Measurements from ENCODE around the gene ZNF311.
"Not testable (repeated sequence)": the region's sequence is repeated elsewhere in the genome, so short reads cannot be mapped to it uniquely, and the experiment has no call there.

ZNF311 gene

GRCh38 chr6:28982476-28983266, 22.4 kb downstream of the ZNF311 start:
- FAIRE-seq: no peak

GRCh38 chr6:28981833-28982475, 23.2 kb downstream of the ZNF311 start:
- FAIRE-seq: no peak

GRCh38 chr6:28981431-28981832, 23.7 kb downstream of the ZNF311 start:
- no peak for FAIRE-seq

GRCh38 chr6:28980852-28981430, 24.2 kb downstream of the ZNF311 start:
- no peak for FAIRE-seq

GRCh38 chr6:28980137-28980851, 24.8 kb downstream of the ZNF311 start:
- FAIRE-seq: no peak

GRCh38 chr6:28979679-28980078, 25.4 kb downstream of the ZNF311 start:
- no peak for FAIRE-seq

- no peak for FAIRE-seq
Measured at GRCh38 chr6:28978959-28979561, 26.1 kb downstream of the ZNF311 start.

GRCh38 chr6:28978133-28978491, 27.0 kb downstream of the ZNF311 start:
- FAIRE-seq: no peak

GRCh38 chr6:28977341-28978132, 27.6 kb downstream of the ZNF311 start:
- FAIRE-seq: no peak

- no peak for FAIRE-seq
Measured at GRCh38 chr6:28976677-28977076, 28.4 kb downstream of the ZNF311 start.

- FAIRE-seq: no peak
Measured at GRCh38 chr6:28974505-28974904, 30.6 kb downstream of the ZNF311 start.

GRCh38 chr6:28970056-28970455, 35.1 kb downstream of the ZNF311 start:
- FAIRE-seq: not testable (repeated sequence)

GRCh38 chr6:28969129-28969528, 36.0 kb downstream of the ZNF311 start:
- FAIRE-seq: no peak

GRCh38 chr6:28968476-28968875, 36.6 kb downstream of the ZNF311 start:
- no peak for FAIRE-seq

GRCh38 chr6:28965706-28966105, 39.4 kb downstream of the ZNF311 start:
- no peak for FAIRE-seq

GRCh38 chr6:28960846-28961500, 44.1 kb downstream of the ZNF311 start:
- no peak for FAIRE-seq

GRCh38 chr6:28958561-28959243, 46.4 kb downstream of the ZNF311 start:
- FAIRE-seq: not testable (repeated sequence)

GRCh38 chr6:28957795-28958314, 47.3 kb downstream of the ZNF311 start:
- not testable (repeated sequence) for FAIRE-seq

GRCh38 chr6:28956331-28956730, 48.8 kb downstream of the ZNF311 start:
- FAIRE-seq: no peak

GRCh38 chr6:28953585-28954258, 51.4 kb downstream of the ZNF311 start:
- no peak for FAIRE-seq
